A673 (cell line): Measurements from ENCODE around the gene HDAC4. TPM values are rescaled to one million over a fixed set of nuclear protein-coding genes. Genes with fewer than 3 reads are reported as not detected.

ENCODE experiments used
- BruUV-seq: library from RNA; stranded (reverse); fragments of 400-500 nt; replicated peaks from 2 replicates; lab custom pipeline; 2021; lab: Mats Ljungman, UMichigan
- CTCF ChIA-PET: fragments of 300-600 bp; sonication (Branson Sonifier 250); formaldehyde crosslinking; loops from one replicate; lab custom pipeline; 2022; ENCODE audit warnings: antibody characterized with exemption; lab: Charles Lee
- POLR2A ChIA-PET: fragments of 300-600 bp; sonication (Branson Sonifier 250); formaldehyde crosslinking; loops from one replicate; lab custom pipeline; 2022; ENCODE audit warnings: antibody characterized with exemption; ENCODE audit not compliant: low non-redundant PET; lab: Charles Lee
- DNase-seq: peaks from one replicate; pipeline ENCODE4 v3.0.0-alpha.2; 2015; ENCODE audit warnings: low spot score
- H3K27ac ChIP-seq: fragments of 200-600 bp; sonication (generic); 2 replicates; pipeline ENCODE4 v1.5.1; 2016; ENCODE audit warnings: mixed run types, low read depth, mild to moderate bottlenecking, mixed read lengths, antibody characterized with exemption, low read length; ENCODE audit not compliant: poor library complexity, severe bottlenecking
- H3K27me3 ChIP-seq: fragments of 200-600 bp; sonication (generic); replicated peaks from 2 replicates; pipeline ENCODE4 v1.6.1; 2017; ENCODE audit warnings: mixed run types, low read depth, mild to moderate bottlenecking, mixed read lengths, antibody characterized with exemption, low read length; ENCODE audit not compliant: insufficient read depth, poor library complexity
- H3K36me3 ChIP-seq: fragments of 200-600 bp; sonication (generic); 2 replicates; pipeline ENCODE4 v1.6.1; 2016; ENCODE audit warnings: mixed run types, mild to moderate bottlenecking, mixed read lengths, antibody characterized with exemption, low read length; ENCODE audit not compliant: insufficient read depth, poor library complexity, severe bottlenecking
- H3K4me1 ChIP-seq: fragments of 200-600 bp; sonication (generic); 2 replicates; pipeline ENCODE4 v1.6.1; 2017; ENCODE audit warnings: mixed run types, mild to moderate bottlenecking, mixed read lengths, antibody characterized with exemption, low read length; ENCODE audit not compliant: insufficient read depth, poor library complexity, severe bottlenecking
- H3K4me3 ChIP-seq: fragments of 200-600 bp; sonication (generic); 2 replicates; pipeline ENCODE4 v1.5.1; 2016; ENCODE audit warnings: low read depth, mixed run types, mild to moderate bottlenecking, mixed read lengths, low read length; ENCODE audit not compliant: poor library complexity, severe bottlenecking
- H3K9me3 ChIP-seq: fragments of 200-600 bp; sonication (generic); 2 replicates; pipeline ENCODE4 v1.6.1; 2016; ENCODE audit warnings: mixed run types, low read depth, mild to moderate bottlenecking, mixed read lengths, antibody characterized with exemption, low read length; ENCODE audit not compliant: poor library complexity, severe bottlenecking
- CTCF ChIP-seq: fragments of 300-800, 200-600 bp; sonication (generic); conservative IDR thresholded peaks from 2 replicates; pipeline ENCODE4 v1.5.1; 2017; ENCODE audit warnings: low read depth, mild to moderate bottlenecking, antibody characterized with exemption, low read length, moderate library complexity, mixed read lengths
- EZH2 ChIP-seq: fragments of 200-600 bp; sonication (generic); IDR thresholded peaks from 2 replicates; pipeline ENCODE4 v1.6.1; 2017; ENCODE audit warnings: borderline replicate concordance, low read depth, mild to moderate bottlenecking, mixed read lengths, antibody characterized with exemption, low read length; ENCODE audit not compliant: poor library complexity, severe bottlenecking
- intact Hi-C: fragments of 100-400 bp; cut with micrococcal nuclease; formaldehyde crosslinking; loops from one replicate; pipeline ENCODE4 v1.10.0; 2022; ENCODE audit not compliant: unreplicated experiment
- total RNA-seq: library from RNA; stranded (reverse); gene quantifications from 2 replicates; pipeline ENCODE4 v1.2.3, GENCODE V29; 2021

Gene HDAC4
- total RNA-seq, 1 experiment from 2014 or later: 40.0 TPM

DNA sequence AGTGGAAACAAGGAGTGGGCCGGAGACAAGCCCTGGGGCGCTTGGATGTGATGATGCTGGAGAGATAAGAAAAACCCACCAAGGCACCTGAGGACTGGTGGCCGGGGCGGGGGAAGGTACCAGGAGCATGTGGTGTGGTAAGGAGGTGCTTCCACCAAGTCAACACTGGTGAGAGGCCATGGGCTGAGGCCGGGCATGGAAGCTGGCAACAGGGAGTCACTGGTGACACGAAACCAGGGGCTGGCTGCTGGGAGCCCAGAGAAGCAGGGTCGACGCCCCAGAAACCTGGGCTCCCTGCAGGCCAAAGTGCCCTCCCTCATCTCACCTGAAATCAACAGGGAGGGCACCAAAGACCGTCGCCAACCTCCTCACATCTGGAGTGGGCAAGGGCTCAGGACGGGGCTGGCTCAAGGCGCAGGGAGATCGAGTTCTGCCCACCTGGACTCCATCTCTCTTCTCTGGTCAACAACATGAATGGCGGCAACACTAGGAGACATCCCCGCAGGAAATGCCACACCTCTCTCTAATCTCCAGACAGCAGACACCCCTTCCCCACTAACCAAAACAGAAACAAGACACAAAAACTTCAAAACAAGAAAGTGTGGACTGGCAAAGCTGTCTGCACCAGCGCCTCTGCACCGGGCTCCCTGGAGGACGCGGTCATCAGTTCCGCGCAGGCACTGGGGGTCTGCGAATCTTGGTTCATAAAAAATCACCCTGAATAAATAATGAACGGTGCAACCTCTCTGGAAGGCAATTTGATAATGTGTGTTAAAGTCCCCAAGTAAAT, 185.5 kb downstream of the HDAC4 start:
- H3K27me3 ChIP-seq: no peaks in the 10 kb centered on the region
- no peaks in the 10 kb centered on the region for H3K4me1 ChIP-seq
- H3K4me3 ChIP-seq: no peak overlapping the region
- DNase-seq: no peak
- TF ChIP-seq EZH2: no peak
- no peak for TF ChIP-seq CTCF
- H3K36me3 ChIP-seq: no peaks in the 10 kb centered on the region
- ChIA-PET POLR2A (interaction anchor here (0.7 kb wide), 1 partner anchor 736 kb away, joined by 3 read pairs; no protein-coding TSS in a partner anchor), CTCF (no interaction called here)
- no peaks in the 10 kb centered on the region for H3K9me3 ChIP-seq
- intact Hi-C loops: no loop called here
- H3K27ac ChIP-seq: no peak overlapping the region
- BruUV-seq: no TSS peak

DNA sequence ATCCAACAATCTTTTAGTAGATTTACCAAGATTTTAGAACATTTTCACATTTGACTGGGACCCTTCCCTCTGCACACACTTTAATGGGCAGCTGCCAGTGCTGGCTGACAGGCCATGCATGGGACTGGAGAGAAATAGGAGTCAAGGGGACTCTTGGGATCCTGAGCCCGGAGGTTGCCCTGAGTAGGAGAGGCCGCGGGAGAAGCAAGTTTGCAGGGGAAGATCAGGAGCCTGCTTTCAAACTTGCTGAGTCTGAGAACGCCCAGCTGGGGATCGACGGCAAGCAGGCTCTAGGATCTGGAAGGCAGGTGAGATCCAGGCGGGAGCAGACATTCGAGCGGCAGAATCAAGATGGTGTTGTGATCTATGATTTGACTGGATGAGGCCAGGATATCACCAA, 186.1 kb downstream of the HDAC4 start:
- Histone ChIP-seq H3K27me3 (no peaks in the 10 kb centered on the region), H3K36me3 (no peaks in the 10 kb centered on the region), H3K9me3 (no peaks in the 10 kb centered on the region), H3K27ac (no peak overlapping the region), H3K4me1 (no peaks in the 10 kb centered on the region), H3K4me3 (no peak overlapping the region)
- TF ChIP-seq CTCF (no peak), EZH2 (no peak)
- no peak for DNase-seq
- ChIA-PET POLR2A (no interaction called here), CTCF (no interaction called here)
- no TSS peak for BruUV-seq
- intact Hi-C loops: no loop called here

GRCh38 chr2:239213643-239214101, 187.1 kb downstream of the HDAC4 start:
- no peaks in the 10 kb centered on the region for H3K36me3 ChIP-seq
- POLR2A ChIA-PET: no interaction called here
- no peaks in the 10 kb centered on the region for H3K4me1 ChIP-seq
- intact Hi-C loops: no loop called here
- H3K27me3 ChIP-seq: no peaks in the 10 kb centered on the region
- H3K9me3 ChIP-seq: no peaks in the 10 kb centered on the region
- no peak overlapping the region for H3K4me3 ChIP-seq
- no peak for TF ChIP-seq EZH2
- TF ChIP-seq CTCF: no peak
- no peak overlapping the region for H3K27ac ChIP-seq
- BruUV-seq: no TSS peak
- no peak for DNase-seq
- CTCF ChIA-PET: no interaction called here
